GM19025 (cell line): Measurements from ENCODE around the gene ADCY5.
A peak's percentile ranks its signal among the peaks of the same experiment; 100 is the strongest.

Experiments used
- ATAC-seq: cut with Tn5 transposase; IDR thresholded peaks from one replicate; pipeline ENCODE4 v1.9.1; 2021; ENCODE audit warnings: mild to moderate bottlenecking, low read depth, moderate library complexity; ENCODE audit not compliant: unreplicated experiment

Gene ADCY5

GRCh38 chr3:123347691-123348264 is 101.1 kb downstream of the ADCY5 start:
- no peak for ATAC-seq

DNA sequence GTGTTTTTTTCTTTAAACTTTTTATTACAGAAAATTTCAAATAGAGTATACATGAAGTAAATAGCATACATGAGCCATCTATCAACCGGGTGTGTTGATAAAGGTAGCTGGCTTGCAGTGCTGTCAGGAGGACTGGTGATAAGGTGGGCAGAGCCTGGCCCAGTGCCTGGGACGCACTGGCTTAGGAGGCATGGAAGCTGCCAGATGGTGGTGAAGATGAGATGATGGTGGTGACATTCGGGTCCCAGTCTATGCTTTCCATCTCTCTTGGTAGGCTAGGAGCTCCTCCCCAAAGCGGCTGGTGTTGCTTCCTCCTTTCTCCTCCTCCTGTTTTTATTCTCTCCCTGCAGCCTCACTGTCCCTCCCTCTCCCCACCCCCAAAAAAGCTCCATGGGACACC is 101.7 kb downstream of the ADCY5 start:
- no peak for ATAC-seq

DNA sequence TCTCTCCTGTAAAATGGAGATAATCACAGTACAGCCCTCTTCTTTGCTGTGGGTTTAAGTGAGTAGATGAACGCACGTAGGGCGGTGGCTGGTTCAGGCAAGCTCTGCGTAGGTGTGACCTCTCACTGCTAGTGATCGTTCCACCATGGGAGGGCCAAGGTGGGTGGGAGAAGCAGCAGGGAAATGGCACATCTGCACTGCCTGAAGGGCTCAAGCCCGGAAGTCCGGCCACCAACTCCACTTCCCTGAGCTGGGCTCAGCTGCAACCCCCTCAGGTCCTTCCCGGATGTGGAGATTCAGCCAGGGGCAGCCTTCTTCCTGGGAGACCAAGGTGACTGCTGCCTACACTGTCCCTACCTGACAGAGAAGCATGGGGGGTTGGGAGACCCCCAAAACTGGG is 102.9 kb downstream of the ADCY5 start:
- no peak for ATAC-seq

DNA sequence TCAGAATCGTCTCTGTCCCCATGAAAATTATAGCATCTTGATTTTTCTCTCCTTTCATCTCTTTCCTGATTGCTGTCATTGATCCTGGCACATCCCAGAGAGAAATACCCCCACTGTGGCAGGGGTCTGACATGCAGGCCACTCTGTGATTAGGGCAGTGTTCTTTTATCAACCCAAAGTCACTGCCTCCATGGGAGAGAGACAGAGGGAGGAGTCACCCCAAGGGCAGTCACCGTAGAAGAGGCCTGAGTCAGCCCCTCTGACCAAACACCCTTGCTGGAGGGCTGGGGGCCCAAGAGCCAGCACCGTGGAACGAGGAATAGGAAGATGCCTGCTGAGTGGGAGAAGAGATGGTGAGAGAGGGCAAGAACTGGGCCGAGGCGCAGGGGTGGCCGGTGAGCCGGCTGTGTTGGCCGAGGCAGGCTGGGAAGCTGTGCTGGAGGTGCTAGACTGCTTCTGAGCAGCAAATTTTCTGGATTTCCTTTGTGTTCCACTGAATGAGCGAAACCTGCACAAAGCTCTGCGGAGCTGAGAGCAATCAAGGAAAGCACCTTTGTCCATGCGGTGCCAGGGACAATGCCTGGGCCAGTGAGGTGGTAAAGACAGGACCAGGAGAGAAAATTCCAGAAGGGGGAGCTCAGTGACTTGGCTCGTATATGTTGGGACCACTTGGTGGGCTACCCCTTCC is 103.8 kb downstream of the ADCY5 start:
- no peak for ATAC-seq

DNA sequence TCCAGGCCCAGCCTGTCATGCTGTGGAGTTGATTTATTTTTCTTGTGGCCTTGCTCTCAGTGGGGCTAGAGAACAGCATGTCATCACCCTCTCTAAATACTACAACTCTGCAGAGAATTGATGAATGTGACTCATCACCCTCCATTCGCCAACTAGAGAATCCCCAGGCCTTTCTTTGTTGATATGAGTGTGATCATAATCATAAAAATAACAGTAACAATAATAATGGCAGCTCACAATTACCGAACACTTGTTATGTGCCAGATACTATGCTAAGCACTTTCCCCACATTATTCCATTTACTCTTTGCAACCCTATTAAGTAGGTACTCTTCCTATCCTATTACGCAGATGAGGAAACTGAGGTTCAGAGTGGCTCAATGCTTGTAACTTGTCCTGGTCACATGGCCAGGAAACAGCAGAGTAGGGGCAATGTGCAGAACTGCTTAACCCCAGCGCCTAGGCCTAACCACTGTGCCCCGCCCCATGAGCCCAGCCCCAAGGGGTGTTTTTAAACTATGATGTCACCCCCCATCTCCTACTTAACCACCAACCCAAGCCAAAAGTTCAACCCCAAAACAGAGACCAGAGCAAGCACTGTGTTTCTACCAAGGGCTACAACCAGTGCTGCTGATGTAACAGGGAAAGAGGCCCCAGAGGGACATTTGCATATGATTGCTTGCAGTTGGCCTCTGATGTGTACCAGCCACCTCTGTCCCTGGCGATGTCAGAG is 104.5 kb downstream of the ADCY5 start:
- ATAC-seq, result no peak

GRCh38 chr3:123343296-123344174 is 105.4 kb downstream of the ADCY5 start:
- no peak for ATAC-seq

DNA sequence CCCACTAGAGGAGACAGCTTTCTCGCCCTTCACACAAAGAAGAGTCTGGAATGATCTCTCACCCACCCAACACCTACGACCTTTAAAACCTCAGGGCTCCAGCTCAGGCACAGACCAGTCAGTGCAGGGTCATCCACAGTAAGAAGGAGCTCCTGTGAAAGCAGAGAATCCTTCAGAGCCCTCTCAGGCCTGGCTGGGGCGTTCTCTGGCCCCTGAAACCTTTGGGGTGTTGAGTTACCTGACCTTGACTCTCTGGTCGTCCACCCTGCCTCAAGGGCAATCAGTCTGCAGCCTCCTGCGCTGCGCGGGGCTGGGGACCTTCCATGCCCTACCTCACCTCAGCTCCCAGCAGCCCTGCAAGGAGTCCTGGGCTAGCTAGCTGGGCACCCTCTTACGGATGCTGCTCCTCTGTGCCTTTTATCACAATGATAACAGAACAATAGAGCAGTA is 106.2 kb downstream of the ADCY5 start:
- ATAC-seq, result no peak

DNA sequence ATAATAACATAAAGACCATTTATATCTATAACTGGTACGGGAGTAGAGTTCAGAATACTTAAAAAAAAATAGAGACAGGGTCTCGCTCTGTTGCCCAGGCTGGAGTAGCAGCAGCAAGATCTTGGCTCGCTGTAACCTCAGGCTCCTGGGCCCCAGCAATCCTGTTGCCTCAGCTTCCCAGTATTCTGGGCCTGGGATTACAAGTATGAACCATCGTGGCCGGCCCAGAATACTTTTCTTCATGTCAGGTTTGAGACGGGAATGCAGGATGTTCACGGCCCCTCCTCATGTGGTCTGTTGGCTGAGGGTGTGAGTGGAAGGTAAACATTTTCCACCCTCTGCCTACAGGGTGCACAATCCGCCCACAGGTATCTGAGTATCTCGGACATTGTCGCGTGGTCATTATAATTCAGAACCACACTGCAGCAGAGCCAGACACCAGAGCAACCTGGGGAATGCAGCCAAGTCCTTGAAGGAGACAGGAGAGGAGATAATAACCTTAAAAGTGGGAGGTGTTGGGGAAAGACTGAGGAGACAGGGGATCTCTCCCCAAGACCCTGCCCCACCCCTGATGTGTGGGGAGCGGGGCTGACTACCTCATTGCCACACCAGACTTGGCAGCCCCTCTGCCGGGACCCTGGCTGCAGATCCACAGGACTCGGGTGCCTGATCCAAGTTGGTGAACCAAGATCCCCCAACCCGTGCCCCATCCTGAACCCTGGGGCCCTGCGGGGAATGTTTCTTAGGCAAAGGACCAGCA is 106.8 kb downstream of the ADCY5 start:
- ATAC-seq, result no peak

GRCh38 chr3:123340336-123340735 is 108.6 kb downstream of the ADCY5 start:
- no peak for ATAC-seq

DNA sequence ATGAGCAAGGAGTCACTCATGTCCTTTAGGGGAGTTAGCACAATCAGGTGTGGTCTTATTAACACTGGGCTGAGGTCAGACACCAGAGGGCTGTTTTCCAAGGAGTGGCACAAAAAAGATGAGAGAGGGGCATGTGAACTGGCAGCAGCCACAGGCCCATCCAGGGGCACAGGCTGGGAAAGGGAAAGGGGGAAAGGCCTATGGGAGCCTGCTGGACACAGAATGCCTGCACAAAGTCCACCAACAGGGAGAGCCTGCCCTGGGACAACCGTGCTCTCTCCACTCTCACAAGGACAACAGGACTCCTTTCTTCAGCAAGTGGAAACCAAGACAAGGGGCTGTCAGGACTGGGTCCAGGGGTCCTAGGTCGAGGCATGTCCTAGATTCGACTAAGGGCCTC is 109.6 kb downstream of the ADCY5 start:
- ATAC-seq, result no peak

GRCh38 chr3:123338620-123339061 is 110.2 kb downstream of the ADCY5 start:
- ATAC-seq, result no peak

DNA sequence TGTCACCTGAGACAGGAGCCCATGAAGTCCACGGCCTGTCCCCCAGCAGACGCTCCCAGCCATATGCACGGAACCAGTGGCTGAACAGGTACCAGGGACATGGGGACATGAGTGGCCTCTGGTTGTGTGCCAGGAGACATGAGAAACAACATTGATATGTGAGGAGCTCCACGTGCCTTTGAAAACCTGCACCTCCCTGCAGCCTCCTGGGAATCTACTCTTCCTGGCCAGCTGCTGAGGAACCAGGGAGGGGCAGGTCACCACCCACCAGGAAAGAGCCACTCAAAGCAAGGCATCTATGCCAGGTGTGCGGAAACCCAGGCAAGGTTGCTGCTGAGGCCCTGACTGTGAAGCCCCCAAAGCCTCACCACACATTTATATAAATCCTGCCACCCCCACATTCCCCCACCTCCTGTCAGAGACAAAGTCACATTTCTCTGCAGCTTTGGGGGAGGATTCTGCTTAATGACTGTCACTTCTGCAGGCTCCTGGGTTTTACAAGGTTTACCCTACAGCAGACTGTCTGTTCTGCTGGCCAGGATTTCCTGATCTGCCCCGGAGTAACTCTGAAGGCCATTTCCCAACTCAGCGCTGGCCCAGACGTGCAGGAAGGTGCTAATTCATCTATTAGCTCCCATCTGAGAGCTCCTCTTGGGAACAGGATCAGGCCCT is 110.8 kb downstream of the ADCY5 start:
- no peak for ATAC-seq

- no peak for ATAC-seq
These were observed 111.7 kb downstream of the ADCY5 start for GRCh38 chr3:123337226-123337625.

- ATAC-seq, result no peak
These were observed 112.4 kb downstream of the ADCY5 start for GRCh38 chr3:123336441-123336851.

DNA sequence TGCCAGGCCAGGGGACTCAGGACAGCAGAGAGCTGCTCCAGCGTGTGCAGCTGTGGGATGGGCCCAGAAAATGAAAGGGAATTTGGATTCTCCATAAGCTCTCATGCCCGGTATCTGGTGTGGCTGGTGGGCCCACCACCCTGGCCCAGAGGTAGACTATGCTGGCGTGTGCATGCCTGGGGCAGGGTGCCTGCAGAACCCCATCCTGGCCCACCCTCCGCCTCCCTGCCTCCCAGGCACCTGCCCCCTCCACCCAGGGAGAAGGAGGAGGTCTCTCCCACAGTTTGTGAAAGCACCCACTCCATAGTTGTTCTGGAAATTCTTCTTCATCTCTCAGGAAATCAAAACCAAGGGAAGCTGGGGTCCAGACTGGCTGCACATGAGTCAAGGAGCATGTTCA is 112.9 kb downstream of the ADCY5 start:
- no peak for ATAC-seq

DNA sequence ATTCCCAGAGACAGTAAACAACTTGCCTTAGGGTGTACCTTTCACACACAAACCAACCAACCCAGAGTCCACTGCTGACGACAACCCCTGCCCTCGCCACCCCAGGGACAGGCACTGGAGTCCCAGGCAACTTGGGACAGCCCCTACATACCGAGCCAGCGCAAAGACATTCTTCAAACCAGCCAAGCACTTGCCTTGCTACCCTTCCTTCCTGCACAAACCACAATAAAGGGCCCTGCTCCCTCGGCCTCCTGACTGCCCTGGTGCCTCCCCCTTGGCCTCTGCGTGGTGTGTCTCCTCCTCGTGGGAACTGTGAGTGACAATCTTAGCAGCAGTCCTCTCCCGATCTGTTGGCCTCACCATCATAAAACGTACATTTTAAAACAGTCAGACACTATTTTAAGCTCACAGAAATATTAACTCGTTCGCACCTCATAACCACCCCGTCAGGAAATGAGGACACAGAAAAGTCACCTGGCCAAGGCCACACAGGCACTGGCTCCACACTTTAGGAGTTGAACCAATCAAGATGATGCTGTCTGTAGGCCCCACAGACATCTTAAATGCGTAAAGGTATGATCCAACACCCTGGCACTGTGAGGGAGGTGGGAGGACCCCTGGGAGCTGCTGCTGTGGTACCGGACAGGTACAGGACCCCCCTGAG is 113.8 kb downstream of the ADCY5 start:
- peak; percentile 69 for ATAC-seq

GRCh38 chr3:123334056-123334455 is 114.8 kb downstream of the ADCY5 start:
- no peak for ATAC-seq

DNA sequence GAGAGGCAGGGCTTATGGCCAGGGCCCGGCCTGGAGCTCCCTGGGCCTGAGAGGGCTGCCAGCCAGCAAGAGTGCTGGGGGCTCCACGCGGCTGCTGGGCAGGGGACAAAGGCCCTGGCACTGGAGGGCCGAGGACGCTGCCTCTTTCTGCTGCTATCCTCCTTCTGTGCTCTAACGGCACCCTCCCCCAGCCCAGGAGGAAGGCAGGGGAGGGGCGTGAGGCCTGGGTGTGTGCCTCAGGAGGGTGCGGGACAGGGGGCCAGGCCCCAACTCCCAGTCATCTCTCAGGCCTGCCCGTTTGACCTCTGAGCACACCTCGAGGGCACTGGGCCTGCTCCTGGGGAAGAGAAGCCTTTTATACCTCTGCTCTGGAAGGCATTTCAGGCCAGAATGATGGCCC is 115.5 kb downstream of the ADCY5 start:
- ATAC-seq, result no peak

DNA sequence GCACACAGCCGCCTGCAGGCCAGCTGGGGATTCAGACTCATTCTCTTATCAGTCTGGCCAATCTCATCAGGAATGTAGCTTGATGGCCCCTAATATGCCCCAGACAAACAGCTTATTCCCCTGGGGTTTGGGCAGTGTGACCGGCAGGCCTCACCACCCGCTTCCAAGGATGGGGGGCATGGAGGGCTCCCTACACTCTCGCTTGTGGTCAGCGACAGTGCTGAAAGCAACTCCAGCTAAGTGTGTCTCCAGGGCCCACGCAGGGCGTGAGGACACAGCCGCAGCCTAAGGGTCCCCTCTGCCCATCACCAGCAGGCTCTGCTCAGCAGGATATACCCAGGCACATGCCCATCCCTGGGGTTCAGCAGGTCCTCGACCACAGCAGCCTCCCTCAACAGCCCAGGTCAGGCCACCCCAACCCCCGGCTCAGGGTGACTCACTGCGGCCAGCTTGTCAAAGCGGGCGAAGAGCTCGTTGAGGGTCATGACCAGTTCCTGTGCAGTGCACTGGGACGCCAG is 116.7 kb downstream of the ADCY5 start:
- no peak for ATAC-seq
